Gastrocnemius medialis (tissue), 4 donors: Measurements from ENCODE around the gene FDPS.

Experiments used
- POLR2A ChIP-seq, 2 donors: fragments of 450-650 bp; IDR thresholded peaks; one replicate each; pipeline ENCODE4 v1.6.1; 2017; ENCODE audit warnings: antibody characterized with exemption in 2 of 2, mild to moderate bottlenecking in 2 of 2, moderate library complexity in 2 of 2
- TF ChIP-seq, protein P1 (sequence below), 5 experiments: fragments of 450-650 bp in 3 of 5; fragments of 200-600 bp in 2 of 5; sonication (generic) in 2 of 5; IDR thresholded peaks in 4 of 5; conservative IDR thresholded peaks in 1 of 5; 1 replicate in 4 of 5; 2 replicates in 1 of 5; pipeline ENCODE4 v1.5.1; 2016 to 2019; ENCODE audit warnings: antibody characterized with exemption in 5 of 5, mild to moderate bottlenecking in 3 of 5, moderate library complexity in 3 of 5

DNA sequence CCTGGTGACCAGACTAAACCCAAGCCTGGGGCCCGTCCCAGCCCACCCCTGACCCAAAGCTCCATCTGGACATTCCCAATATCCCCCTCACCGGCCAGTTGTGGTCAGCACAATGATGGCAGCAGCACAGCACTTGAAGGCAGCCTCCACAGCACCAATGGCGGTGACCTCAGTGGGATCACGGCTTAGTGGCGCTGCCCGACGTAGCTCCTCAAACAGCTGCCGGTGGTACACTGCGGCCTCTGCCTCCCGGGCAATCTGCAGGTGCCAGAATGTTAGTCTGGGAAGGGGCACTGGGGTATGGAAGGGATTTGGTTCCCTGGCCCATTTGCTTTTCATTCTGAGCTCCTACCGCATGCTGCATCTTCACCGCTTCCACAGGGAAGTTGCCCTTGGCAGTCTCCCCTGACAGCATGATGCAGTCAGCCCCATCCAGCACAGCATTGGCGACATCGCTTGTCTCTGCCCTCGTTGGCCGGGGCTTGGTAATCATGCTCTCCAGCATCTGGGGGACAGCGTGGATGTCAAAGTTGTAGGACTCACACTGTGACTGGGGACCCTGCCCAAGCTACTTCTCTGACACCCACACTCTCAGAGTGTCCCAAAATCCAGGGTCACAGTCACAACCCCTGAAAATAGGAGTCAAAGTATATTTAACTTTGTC, 15.4 kb upstream of the FDPS start:
- TF ChIP-seq, protein P1, sequence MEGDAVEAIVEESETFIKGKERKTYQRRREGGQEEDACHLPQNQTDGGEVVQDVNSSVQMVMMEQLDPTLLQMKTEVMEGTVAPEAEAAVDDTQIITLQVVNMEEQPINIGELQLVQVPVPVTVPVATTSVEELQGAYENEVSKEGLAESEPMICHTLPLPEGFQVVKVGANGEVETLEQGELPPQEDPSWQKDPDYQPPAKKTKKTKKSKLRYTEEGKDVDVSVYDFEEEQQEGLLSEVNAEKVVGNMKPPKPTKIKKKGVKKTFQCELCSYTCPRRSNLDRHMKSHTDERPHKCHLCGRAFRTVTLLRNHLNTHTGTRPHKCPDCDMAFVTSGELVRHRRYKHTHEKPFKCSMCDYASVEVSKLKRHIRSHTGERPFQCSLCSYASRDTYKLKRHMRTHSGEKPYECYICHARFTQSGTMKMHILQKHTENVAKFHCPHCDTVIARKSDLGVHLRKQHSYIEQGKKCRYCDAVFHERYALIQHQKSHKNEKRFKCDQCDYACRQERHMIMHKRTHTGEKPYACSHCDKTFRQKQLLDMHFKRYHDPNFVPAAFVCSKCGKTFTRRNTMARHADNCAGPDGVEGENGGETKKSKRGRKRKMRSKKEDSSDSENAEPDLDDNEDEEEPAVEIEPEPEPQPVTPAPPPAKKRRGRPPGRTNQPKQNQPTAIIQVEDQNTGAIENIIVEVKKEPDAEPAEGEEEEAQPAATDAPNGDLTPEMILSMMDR (IDR thresholded peaks at IDR 0.05 in 4 of 5, conservative IDR thresholded peaks at IDR 0.05 in 1 of 5) = no peak
- TF ChIP-seq POLR2A (IDR thresholded peaks at IDR 0.05) = no peak
